Measurements from ENCODE around the gene MPC1.

The MPC1 gene

DNA sequence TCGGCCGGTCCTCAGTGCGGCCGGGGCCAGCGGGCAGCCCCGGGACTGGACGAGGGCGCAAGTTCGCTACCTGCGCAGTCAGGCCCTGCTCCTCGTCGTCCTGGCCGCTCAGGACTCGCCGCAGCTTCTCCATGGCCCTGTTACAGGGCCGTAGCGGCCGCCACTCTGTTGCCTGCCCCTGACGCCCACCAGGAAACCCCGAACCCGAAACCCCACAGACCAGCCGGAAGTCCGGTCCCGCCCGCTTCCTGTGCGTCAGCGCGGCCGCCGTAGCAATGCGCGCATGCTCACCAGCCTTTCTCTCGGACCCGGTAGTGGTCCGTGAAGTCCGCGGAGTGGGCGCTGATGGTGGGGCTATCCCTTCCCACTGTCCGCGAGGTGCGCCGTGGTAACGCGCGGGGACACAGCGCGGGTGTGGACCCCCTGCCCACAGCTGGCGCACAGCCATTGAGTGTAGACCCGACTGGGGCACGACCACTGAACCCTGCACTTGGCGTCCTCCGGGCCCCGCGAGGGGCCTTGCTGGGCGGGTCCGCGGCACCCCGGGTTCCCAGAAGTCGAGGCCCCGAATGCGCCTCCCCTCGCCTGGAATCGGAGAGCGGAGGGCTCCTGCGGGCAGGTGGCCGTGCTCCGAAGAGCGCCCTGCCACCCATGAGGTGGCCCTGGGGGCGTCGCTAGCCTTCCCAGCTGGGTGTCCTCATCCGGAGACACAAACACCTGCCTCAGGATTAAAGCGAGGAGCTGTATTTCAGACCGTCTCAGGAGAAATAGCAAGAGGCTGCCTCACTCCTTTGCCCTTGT, 40.2 kb downstream of the MPC1 start, which contains the start of gene SFT2D1:
Gene SFT2D1, minus strand, starts transcription at position 197 of the 801 bp plus-strand sequence. Its CDS starts 64 bp downstream, at position 133.
- DNase-seq: peak; percentile 82

- no peak for DNase-seq
Measured at GRCh38 chr6:166341977-166342348, 40.8 kb downstream of the MPC1 start.

DNA sequence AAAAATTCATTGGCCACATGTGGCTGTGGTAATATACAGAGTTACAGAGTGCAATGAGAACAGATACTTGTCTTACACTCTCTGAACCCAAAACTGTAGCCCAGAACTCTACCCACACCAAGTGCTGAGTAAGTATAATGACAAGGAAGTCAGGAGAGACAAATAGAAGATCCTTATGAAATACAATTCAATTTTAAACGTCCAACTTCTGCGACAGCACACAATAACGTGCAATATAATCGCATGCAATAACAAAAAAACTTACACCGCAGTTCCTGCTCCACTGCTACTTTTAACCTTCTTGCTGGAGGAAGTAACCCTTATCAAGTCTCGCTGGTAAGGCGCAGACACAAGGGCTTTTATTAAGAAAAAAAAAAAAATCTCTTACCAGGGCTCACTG, 41.3 kb downstream of the MPC1 start:
- DNase-seq: peak; percentile 27

DNA sequence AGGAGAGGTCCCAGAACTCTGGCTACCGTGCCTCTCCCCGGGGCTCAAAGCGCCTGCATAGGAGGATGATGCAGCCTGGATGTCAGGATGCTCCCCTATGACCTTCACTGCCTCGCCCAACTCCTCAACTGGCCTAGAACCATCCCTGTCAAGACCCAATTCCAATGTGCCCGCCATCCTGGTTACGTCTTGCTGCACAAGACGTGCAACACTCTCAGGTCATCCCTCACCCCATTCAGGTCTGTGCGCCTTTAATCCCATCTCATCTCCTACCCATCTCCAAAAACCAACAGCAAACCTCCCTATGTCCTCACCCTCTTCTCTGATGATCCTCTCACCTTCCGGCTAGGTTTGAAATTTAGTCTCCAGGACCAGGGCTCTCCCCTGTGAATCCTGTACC, 43.9 kb downstream of the MPC1 start:
- no peak for DNase-seq

GRCh38 chr6:166336847-166337246, 45.9 kb downstream of the MPC1 start:
- no peak for DNase-seq

DNA sequence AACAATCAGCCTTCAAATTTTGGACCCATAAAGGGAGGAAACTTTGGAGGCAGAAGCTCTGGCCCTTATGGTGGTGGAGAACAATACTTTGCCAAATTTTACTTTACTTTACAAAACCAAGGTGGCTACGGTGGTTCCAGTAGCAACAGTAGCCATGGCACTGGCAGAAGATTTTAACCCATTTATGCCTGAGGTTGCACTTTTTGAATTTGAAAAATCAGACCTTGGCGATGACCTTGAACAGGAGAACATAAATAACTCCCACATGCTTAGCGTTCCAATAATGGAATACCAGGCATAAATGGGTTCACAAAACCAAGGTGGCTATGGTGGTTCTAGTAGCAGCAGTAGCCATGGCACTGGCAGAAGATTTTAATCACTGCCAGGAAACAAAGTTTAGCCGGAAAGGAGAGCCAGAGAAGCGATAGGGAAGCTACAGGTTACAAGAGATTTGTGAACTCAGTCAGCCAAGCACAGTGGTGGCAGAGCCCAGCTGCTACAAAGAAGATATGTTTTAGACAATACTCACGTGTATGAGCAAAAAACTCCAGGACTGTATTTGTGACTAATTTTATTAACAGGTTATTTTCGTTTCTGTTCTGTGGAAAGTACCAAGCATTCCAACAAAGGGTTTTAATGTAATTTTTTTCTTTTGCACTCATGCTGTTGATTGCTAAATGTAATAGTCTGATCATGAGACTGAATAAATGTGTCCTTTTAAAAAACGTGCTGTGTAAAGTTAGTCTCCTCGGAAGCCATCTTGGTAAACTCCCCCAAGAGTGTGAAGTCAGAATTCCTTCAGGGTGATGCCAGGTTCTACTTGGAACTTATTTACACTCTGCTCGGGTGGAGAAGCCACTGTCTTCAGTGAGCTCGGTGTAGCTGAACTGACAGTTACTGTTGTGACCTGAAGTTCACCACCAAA, 47.1 kb downstream of the MPC1 start:
- no peak for DNase-seq

DNA sequence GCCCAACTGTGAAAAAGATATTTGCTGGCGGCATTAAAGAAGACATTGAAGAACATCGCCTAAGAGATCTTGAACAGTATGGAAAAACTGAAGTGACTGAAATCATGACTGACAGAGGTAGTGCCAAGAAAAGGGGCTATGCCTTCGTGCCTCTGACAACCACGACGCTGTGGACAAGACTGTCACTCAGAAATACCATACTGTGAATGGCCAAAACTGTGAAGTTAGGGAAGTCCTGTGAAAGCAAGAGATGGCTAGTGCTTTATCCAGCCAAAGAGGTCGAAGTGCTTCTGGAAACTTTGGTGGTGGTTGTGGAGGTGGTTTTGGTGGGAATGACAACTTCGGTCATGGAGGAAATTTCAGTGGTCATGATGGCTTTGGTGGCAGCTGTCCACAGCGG, 47.9 kb downstream of the MPC1 start:
- DNase-seq: no peak

DNA sequence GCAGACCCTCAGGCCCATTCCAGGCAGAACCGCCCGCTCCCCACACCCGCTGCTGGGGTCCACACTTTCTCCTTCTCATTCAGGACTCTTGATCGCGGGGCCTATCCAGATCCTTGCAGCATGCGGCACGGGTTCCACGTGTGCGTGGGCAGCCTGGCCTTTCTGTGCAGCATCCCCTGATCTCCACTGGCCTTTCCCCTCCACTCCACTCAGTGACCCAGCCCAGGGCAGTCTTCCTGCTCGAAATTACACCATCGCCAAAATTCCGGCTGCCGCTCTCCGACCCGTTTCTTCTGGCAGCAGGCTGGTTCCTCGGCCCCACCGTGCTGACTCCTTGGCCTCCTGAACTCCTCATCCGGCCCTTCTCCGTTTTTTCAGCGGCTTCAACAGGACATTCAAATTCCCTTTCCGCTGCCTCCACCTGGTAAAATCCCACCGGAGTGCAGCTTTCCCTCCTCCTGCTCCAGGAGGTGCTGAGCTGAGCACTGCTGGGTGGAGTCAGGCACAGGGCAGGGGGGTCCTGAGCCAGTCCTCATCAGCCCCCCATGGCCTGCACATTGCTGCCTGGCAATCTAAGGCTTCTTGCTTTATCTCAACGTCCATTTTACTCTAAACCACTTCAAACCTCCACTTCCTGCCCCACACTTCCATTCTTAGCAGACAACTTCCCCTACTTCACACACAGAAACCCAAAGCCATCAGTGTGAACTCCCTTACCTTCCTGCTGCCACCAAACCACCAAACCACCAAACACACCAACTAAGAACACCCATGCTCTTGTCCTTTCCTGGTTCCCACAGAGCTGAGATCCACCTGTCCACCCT, 49.4 kb downstream of the MPC1 start:
- peak; percentile 54 for DNase-seq

DNA sequence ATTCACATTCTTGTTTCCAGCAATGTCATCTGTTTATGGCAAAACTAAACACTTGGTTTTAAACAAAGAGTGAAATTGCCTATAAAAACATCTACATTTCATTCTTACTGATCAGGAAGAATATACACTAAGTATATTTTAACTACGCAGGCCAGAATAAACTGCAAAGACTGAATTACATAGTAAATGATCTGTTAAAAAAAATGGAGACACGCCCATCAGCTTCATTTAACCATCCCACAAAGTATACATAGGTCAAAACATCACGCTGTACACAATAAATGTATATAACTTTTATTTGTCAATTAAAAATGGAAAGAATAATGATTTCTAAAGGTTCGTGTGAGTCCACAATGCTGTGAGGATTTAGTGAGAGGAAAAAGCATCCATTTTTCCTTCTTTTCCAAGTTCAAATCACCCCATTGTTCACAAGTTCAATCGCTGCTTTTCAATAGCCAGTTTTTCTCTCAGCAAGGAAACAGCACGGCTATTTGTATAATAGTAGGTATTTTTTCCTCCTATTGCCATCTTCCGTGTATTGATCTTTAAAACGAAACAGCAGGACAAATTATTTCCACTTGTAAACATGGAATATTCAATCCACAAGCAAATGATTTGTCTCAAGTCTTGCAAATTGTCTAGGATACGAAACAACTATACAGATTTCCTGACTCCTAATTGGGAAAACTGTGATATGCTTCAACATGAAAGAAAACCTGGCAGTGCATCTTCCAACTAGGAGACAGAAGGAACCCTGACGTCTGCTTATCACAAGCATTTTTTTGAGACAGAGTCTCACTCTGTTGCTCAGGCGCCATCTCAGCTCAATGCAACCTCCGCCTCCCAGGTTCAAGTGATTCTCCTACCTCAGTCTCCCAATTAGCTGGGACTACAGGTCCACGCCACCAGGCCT, 51.0 kb downstream of the MPC1 start:
- DNase-seq: no peak

GRCh38 chr6:166330612-166331011, 52.1 kb downstream of the MPC1 start:
- DNase-seq: no peak

DNA sequence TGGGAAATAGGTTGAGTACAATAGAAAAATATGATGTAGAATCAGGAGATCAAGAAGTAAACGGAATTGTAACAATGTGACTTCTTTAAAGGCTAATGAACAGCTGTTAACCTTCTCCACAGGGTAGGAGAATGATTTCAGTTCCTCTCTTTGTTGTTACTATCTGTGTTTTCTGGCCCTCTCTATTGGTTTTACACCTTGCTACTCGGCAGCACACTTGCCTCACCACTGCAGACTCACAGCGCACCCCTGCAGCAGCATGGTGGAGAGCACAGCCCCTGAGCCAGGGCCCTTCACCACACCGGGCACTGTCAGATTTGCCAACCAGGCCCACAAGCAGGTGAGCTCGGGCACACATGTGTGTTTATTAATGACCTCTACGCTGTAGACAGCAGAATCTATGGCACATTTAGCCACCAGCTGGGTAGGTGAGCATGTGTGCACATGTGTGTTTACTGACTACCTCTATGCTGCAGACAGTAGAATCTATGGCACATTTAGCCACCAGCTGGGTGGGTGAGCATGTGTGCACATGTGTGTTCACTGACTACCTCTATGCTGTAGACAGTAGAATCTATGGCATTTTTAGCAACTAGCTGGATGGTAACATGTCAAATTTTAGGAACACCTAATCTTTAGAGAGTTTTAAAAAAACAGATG, 57.2 kb downstream of the MPC1 start:
- no peak for DNase-seq

DNA sequence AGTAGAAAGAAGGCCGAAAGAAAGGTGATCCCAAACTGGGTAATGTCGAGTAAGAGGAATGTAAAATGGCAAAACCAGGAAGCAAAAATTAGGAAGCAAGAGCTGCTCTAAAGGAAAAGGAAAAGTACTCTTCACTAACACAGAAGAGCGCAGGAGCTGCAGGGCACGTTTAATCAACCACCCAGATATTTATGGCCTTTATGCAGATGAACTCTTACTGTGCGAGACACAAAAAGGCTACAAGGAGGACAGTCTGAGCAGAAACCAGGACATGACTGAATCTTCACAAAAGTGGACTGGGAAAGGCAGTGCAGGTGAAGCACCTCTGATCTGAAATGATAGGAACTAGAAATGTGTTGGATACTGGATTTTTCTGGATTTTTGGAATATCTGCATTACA, 59.3 kb downstream of the MPC1 start:
- DNase-seq: no peak

DNA sequence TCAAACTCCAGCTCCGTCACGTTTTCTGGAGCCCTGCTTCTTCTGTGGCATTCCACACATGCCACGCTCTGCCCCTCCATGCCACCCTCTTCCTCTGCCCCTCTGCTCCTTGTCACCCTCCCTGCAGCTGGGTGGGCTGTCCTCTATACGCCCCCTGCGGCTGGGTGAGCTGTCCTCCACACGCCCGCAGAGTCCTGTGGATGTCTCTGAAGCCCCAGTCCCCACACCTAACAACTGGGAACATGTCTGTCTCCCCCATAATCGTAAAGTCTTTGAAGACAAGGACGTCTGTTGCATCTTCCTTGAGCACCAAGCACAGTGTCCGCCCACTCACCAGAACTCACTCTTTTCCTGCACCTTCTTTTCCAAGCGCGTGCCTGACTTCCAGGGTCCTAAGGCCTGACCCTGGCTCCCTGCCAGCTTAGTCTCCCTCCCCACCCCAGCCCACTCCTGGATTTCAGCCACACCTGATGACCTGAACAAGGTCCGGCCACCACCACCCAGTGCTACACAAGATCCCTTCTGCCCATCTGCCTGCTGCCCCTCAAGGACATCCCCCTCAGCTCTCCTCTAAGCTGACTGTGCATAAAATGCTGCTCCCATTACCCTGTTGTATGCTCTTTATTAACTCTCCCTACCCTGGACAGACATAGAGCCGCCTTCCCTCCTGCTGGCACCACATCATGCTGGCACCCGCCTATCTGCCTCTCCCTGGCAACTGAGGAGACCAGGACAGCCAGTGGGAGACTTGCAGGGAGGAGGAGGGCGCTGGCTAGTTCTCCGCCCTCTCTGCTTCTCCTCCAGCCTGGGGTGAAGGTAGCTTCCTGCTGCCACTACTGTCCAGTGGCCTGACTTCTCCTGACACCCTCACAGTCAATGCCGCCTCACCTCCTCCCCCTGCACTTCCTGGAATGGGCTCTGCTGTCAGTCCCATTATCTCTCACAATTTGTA, 63.8 kb downstream of the MPC1 start:
- DNase-seq: no peak

DNA sequence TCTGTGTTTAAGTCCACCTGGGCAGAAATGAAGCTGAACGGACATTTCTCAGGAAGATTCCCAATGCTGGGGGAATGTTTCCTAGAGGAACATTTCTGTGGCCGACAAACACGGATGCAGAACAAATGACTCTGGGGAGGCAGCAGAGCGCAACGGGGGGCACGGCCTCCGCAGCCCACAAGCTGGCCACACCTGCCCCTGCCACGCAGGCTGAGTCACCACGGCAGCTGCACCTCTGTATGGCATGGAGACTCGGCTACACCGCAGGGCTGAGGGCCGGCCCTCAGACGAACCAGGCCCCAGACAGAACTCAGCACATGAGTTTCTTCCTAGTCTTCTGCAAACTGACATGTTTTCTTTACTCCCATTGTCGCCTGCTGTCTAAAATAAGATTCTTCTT, 64.5 kb downstream of the MPC1 start:
- DNase-seq: no peak

GRCh38 chr6:166317261-166318212, 65.2 kb downstream of the MPC1 start:
- no peak for DNase-seq

DNA sequence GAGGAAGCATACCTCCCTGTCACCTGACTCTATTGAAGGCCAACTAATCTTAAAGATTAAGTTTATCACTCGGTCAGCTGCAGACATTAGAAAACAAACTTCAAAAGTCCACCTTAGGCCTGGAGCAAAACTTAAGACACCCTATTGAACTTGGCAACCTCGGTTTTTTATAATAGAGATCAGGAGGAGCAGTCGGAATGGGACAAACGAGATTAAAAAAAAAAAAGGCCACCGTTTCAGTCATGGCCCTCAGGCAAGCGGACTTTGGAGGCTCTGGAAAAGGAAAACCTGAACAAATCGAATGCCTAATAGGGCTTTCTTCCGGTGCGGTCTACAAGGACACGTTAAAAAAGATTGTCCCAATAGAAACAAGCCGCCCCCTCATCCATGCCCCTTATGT, 67.3 kb downstream of the MPC1 start:
- DNase-seq: no peak
